Testis (tissue), 3 donors: ENCODE data around the gene FOXK1. TPM values are rescaled to one million over a fixed set of nuclear protein-coding genes. Genes with fewer than 3 reads are reported as not detected.

Source experiments
- DNase-seq: peaks from one replicate; pipeline ENCODE4 v3.0.0-alpha.2; 2019
- H3K27ac ChIP-seq, 2 donors: fragments of 200-600 bp; sonication (generic); one replicate each; pipeline ENCODE4 v1.5.1; 2019
- H3K27me3 ChIP-seq: fragments of 200-600 bp; sonication (generic); one replicate; pipeline ENCODE4 v1.5.1; 2019
- H3K36me3 ChIP-seq: fragments of 200-600 bp; sonication (generic); one replicate; pipeline ENCODE4 v1.5.1; 2017; ENCODE audit warnings: low read depth; ENCODE audit errors: missing control alignments
- H3K4me1 ChIP-seq: fragments of 200-600 bp; sonication (generic); one replicate; pipeline ENCODE4 v1.5.1; 2019
- H3K4me3 ChIP-seq, 2 donors: fragments of 200-600 bp; sonication (generic); one replicate each; pipeline ENCODE4 v1.5.1; 2017 to 2019
- H3K9me3 ChIP-seq: fragments of 200-600 bp; sonication (generic); one replicate; pipeline ENCODE4 v1.5.1; 2017
- CTCF ChIP-seq, 3 experiments: fragments of 450-650 bp in 2 of 3; fragments of 200-600 bp in 1 of 3; sonication (generic) in 1 of 3; IDR thresholded peaks; one replicate each; pipeline ENCODE4 v1.5.1; 2016 to 2019; ENCODE audit warnings: antibody characterized with exemption in 3 of 3, mild to moderate bottlenecking in 2 of 3, moderate library complexity in 1 of 3
- POLR2A ChIP-seq: fragments of 450-650 bp; IDR thresholded peaks from one replicate; pipeline ENCODE4 v1.6.1; 2017; ENCODE audit warnings: antibody characterized with exemption, mild to moderate bottlenecking, moderate library complexity
- WGBS, 2 donors: methylation state at CpG; one replicate each; pipeline ENCODE4 v1.1.5; 2018; 5-methylcytosine and 5-hydroxymethylcytosine counted together
- intact Hi-C: fragments of 100-400 bp; cut with DNase I; formaldehyde crosslinking; loops from one replicate; pipeline ENCODE4 v1.15.1; 2023; ENCODE audit warnings: low total_unique reads
- polyA plus RNA-seq: library from polyadenylated mRNA; stranded (reverse); fragments of 350-450 nt; fragmentation: Illumina TruSeq; extraction: RNeasy Lipid Tissue Mini Kit (QIAGEN cat#74804); gene quantifications from one replicate; pipeline ENCODE4 v1.2.3, GENCODE V29; 2014; ENCODE audit warnings: low read depth, low replicate concordance; ENCODE audit not compliant: insufficient read depth
- total RNA-seq, 2 donors: library from RNA; depleted of rRNA; stranded (reverse); fragments of >200 nt; gene quantifications; one replicate each; pipeline ENCODE4 v1.2.3, GENCODE V29; 2016

Gene FOXK1
- total and polyA plus RNA-seq, 3 donors from 2014 or later, result 21.9 to 65.2 (median 56.7) TPM

- Histone ChIP-seq H3K36me3 (no peaks in the 10 kb centered on the region), H3K4me3 (no peak overlapping the region), H3K27me3 (no peaks in the 10 kb centered on the region), H3K27ac (no peak overlapping the region), H3K4me1 (no peaks in the 10 kb centered on the region), H3K9me3 (no peaks in the 10 kb centered on the region)
- intact Hi-C loops, result loop anchor here (10.0 kb wide), 1 partner anchor 79 kb away; the partner anchor contains the start of gene RADIL
- DNase-seq, result no peak
- 91 to 96% methylated on average over 19 to 27 of the region's 29 CpGs for WGBS, 2 donors
- no peak for TF ChIP-seq CTCF (IDR thresholded peaks at IDR 0.05)
Observed at GRCh38 chr7:4805110-4805983, 123.3 kb downstream of the FOXK1 start.

- H3K27me3 ChIP-seq, result no peaks in the 10 kb centered on the region
- WGBS, 2 donors, result 84 to 86% methylated on average over 8 of the region's 8 CpGs
- H3K9me3 ChIP-seq, result no peaks in the 10 kb centered on the region
- H3K36me3 ChIP-seq, result no peaks in the 10 kb centered on the region
- intact Hi-C loops, result loop anchor here (10.0 kb wide), 1 partner anchor 79 kb away; the partner anchor contains the start of gene RADIL
- no peak for DNase-seq
- H3K4me3 ChIP-seq, result no peak overlapping the region
- no peak overlapping the region for H3K27ac ChIP-seq
- TF ChIP-seq CTCF (IDR thresholded peaks at IDR 0.05) (no peak), POLR2A (no peak)
- H3K4me1 ChIP-seq, result no peaks in the 10 kb centered on the region
Observed at GRCh38 chr7:4805984-4806300, 123.8 kb downstream of the FOXK1 start.

GRCh38 chr7:4806983-4807597, 125.0 kb downstream of the FOXK1 start:
- Histone ChIP-seq H3K36me3 (no peaks in the 10 kb centered on the region), H3K9me3 (no peaks in the 10 kb centered on the region), H3K27me3 (no peaks in the 10 kb centered on the region), H3K27ac (no peak overlapping the region), H3K4me1 (no peaks in the 10 kb centered on the region), H3K4me3 (no peak overlapping the region)
- 57 to 67% methylated on average over 17 of the region's 17 CpGs for WGBS, 2 donors
- intact Hi-C loops, result loop anchor here (10.0 kb wide), 1 partner anchor 78 kb away; the partner anchor contains the start of gene RADIL
- TF ChIP-seq CTCF (IDR thresholded peaks at IDR 0.05) (no peak), POLR2A (no peak)
- no peak for DNase-seq

- no peaks in the 10 kb centered on the region for H3K4me1 ChIP-seq
- H3K9me3 ChIP-seq, result no peaks in the 10 kb centered on the region
- no peaks in the 10 kb centered on the region for H3K27me3 ChIP-seq
- WGBS, 2 donors, result 40 to 45% methylated on average over 4 to 5 of the region's 5 CpGs
- DNase-seq, result no peak
- intact Hi-C loops, result loop anchor here (10.0 kb wide), 1 partner anchor 77 kb away; the partner anchor contains the start of gene RADIL
- no peak for TF ChIP-seq CTCF (IDR thresholded peaks at IDR 0.05)
- no peak overlapping the region for H3K4me3 ChIP-seq
- no peaks in the 10 kb centered on the region for H3K36me3 ChIP-seq
- no peak overlapping the region for H3K27ac ChIP-seq
Observed at GRCh38 chr7:4807598-4808016, 125.5 kb downstream of the FOXK1 start.
